HG03060 (cell line): ENCODE results near the gene FREM1.

ENCODE experiments used
- ATAC-seq: cut with Tn5 transposase; IDR thresholded peaks from one replicate; pipeline ENCODE4 v1.9.1; 2021; ENCODE audit warnings: low read depth, moderate number of reproducible peaks; ENCODE audit not compliant: unreplicated experiment

Gene FREM1

GRCh38 chr9:14881006-14881405 lies 29.2 kb downstream of the FREM1 start:
- ATAC-seq, result no peak

DNA sequence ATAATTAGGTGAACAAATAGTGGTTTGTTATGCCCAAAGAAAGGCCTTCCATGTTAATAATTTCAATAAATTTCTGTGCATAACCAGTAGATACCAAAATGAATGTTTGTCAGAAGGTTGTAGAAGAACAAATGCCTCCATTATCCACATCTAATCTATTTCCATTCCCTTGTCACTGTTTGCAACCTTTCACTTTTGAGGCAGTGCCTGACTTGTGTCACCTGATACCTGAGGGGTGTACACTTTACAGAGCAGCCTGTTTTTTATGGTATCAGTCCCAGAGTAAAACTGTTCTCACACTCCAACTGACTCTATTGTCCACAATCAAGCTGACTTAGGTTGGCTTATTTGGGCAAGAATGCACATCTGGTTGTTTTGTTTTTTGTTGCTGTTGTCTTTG lies 40.1 kb downstream of the FREM1 start:
- ATAC-seq, result no peak

- ATAC-seq, result no peak
Observed at GRCh38 chr9:14869671-14870070, 40.6 kb downstream of the FREM1 start.

GRCh38 chr9:14868772-14869583 lies 41.2 kb downstream of the FREM1 start:
- no peak for ATAC-seq

DNA sequence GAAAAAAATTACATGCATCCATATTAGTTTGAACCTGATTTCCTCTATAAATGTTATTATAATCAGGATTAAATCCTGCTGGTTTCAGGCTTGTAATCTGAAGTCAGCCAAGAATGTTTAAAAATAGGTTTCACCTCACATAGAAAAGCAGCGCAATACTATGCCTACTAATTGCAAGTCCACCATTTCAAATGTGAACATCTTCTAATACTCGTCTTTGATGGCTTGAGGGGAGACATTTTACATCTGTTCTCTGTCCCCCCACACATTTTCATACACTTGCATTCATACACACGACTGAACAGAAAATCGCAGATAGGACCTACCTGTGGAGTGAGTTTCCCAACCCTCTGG lies 41.8 kb downstream of the FREM1 start:
- no peak for ATAC-seq

DNA sequence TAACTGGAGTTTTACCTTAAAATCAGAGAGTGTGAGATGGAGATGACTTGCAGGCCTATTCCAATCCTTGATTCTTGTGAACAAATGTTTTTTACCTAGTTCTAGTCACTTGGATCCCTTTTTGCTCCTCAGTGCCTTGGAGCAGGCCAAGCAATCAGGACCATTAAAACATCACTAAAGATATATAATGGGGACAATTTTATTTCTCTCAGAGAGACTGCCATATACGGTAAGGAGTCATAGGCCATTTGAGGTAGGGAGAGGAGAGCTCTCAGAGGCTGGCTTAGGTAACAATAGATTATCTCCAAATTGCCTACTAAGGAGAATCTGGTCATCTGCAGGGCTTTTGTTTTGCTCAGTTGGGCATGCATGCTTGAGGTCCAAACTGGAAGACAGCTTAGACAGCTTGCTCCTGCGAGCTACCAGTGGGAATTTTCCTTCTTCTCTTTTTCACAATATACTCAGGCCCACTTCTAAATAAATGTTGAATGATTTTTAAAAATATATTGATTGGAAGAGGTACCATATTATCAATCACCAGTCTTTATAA lies 44.0 kb downstream of the FREM1 start:
- no peak for ATAC-seq

DNA sequence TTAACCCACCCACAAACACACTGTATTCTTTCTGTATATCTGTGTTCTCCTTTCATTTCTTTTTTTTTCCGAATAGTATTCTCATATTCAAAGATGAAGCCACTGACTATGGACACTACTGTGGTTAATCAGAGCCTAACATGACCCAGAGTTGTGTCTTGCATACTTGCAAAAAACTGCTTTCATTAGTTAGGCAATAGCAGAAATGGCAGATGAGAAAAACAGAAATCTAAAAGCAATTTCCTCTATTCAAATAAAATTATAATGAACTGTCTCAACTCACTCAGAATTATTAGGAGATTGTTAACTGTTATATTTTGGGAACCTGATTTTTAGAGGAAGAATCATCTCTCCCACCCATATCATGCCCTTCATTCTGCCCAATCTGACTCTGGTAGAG lies 45.9 kb downstream of the FREM1 start:
- no peak for ATAC-seq

- no peak for ATAC-seq
Observed at GRCh38 chr9:14863402-14863801, 46.8 kb downstream of the FREM1 start.

DNA sequence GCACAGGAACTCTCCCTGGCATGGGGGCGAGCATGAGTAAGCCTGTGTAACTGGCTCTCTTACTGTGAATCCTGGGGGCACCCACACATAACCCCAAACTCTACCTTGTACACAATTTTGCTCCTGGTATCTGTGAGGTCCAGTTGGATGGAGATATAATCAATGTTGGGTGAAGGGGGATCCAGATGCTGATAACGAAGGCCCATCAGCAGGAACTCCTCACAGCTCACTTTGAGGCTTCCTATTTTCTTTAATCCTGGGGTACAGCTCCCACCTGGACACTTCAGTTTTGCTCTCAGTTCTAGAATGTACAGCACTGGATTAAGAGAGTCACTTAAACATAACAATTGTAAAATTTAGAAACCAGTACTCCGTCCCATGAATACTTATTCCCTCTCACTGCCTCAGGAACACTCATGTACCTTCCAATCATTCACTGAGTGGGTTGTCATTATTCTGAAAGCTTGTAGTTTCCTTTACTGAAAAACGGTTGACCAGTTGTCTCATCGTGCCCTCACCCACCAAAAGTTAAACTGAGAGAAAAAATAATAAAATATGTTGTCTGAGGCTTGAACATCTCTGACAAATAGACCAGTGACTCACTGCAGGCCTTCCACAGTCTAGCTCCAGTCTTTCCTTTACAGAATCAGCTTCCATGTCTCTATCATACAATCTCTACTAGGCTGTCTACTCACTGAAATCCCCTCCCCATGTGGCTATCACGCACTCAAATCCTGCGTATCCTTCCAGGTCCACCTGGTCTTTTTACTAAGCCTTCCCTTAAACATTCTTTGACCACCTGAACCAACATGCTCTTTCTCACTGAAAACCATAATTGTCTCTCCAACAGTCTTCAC lies 52.6 kb downstream of the FREM1 start:
- no peak for ATAC-seq

GRCh38 chr9:14849851-14850250 lies 60.4 kb downstream of the FREM1 start:
- ATAC-seq, result no peak

GRCh38 chr9:14849296-14849695 lies 60.9 kb downstream of the FREM1 start:
- ATAC-seq, result no peak

DNA sequence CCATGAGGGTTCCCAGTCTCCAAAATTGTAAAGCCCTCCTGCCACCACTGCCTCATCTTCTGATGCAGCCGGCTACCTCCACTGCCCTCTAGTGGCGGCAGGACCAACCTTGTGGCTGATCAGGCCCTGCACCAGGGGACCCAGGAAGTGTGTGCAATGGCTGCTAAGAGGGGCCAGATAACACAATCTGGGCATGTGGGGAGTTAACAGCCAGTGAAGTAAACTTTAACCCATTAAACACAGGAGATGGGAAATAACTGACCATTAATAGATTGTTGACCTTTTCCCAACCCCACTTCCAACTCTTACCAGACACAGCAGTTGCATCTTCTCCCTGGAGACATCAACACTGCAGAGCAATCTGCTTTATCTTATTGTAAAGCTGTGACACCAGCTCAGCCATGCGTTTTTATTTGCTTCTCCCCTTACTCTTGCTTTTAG lies 63.3 kb downstream of the FREM1 start:
- ATAC-seq, result peak; percentile 95

DNA sequence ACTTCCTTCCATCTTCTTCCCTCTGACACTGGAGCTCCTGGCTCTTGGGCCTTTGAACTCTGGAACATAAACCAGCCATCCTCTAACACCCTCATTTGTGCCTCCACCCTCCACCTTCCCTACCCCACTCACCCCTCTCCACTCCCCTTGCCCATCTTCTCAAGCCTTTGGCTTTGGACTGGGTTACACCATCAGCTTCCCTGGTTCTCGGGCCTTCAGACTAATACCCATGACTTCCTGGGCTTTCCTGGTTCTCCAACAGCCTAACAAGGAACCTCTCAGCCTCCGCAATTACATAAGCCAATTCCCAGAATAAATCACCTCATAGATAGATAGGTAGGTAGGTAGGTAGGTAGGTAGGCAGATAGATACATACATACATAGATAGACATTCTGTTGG lies 67.1 kb downstream of the FREM1 start:
- ATAC-seq, result no peak

GRCh38 chr9:14842269-14842668 lies 68.0 kb downstream of the FREM1 start:
- ATAC-seq, result no peak

GRCh38 chr9:14838701-14839100 lies 71.5 kb downstream of the FREM1 start:
- no peak for ATAC-seq

GRCh38 chr9:14836885-14837284 lies 73.3 kb downstream of the FREM1 start:
- no peak for ATAC-seq

DNA sequence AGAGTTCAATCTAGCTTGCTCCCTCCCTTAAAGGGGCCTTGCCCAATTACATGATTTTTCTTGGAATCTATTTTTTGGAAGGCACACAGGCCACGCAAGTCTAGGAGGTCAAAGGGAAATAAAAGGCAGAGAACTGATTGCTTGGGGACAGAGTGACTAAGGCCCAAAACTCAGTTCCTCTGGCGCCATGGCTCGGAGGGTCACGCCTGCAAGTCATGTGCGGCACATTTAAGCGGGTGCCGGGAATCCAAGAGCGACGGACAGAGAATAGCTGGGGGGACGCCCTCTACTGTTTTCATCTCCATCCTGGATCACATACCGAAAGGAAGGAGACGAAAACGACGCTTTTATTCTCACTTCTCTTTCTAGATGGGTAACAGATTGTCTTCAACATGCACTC lies 78.6 kb downstream of the FREM1 start:
- no peak for ATAC-seq

GRCh38 chr9:14831074-14831473 lies 79.2 kb downstream of the FREM1 start:
- ATAC-seq, result no peak

- ATAC-seq, result no peak
Observed at GRCh38 chr9:14830057-14830456, 80.2 kb downstream of the FREM1 start.

DNA sequence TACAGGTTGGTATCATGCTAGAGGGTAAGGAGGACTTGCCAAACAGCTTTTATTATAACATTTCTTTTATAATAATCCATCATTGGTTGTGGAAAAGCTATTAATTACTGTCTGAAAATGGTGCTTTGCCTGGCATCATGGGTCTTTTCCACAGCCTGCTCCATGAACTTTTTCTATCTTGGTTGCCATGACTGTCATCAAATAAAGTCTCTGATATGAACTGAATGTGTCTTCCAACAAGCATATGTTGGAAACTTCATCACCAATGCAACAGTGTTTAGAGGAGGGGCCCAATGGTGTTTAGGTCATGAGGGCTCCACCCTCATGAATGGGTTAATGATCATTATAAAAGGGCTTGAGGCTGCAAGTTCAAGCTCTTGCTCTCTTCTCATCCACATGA lies 81.0 kb downstream of the FREM1 start:
- no peak for ATAC-seq

GRCh38 chr9:14827805-14828204 lies 82.4 kb downstream of the FREM1 start:
- ATAC-seq, result no peak

- ATAC-seq, result no peak
Observed at GRCh38 chr9:14824481-14824880, 85.7 kb downstream of the FREM1 start.
